SKM-1 (cell line): Measurements from ENCODE around the gene MACROH2A2.
A peak's percentile ranks its signal among the peaks of the same experiment; 100 is the strongest.
"Not testable (repeated sequence)": the region's sequence is repeated elsewhere in the genome, so short reads cannot be mapped to it uniquely, and the experiment has no call there.

Source experiments
- DNase-seq: peaks from one replicate; lab custom pipeline; 2025; ENCODE audit not compliant: unreplicated experiment; lab: John Stamatoyannopoulos, UW

The MACROH2A2 gene

DNA sequence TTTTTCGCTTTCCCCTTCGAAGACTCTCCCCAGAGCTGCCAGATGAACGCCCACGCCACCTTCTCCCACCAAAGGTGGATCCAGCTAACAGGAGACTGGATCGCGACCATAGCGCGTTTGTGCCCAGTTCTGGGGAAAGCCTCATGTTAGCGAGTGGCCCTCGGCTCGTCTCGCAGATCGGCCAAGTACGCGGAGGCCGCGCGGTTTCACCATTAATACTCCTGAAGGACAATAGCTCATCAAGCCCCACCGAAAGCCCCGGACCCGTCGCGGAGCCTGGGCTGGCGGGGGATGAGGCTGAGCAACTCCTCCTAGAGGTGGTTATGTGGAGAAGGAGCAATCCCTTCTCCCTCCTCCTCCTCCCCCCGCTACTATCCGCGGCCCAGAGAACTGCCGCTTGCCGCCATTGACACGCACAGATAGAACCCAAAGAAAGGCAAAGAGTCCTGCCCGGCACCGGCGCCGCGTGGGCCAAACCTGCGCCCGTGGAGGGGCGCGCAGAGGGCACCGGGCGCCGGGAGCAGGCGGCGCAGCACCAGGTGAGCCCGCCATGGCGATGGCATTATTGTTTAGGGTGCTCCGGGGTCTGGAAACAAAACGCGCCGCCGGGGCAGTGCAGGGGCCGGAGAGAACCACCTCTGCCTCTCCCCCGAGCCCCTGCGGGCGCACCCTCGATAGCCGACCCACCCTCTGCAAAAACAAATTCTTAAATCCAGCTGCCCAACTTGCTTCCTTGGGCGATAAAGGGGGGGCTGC lies at the start of gene MACROH2A2:
Gene MACROH2A2, plus strand, starts transcription at position 385 of the 756 bp plus-strand sequence. CDS start 22,813 bp downstream, outside the sequence.
- peak; percentile 29 for DNase-seq

DNA sequence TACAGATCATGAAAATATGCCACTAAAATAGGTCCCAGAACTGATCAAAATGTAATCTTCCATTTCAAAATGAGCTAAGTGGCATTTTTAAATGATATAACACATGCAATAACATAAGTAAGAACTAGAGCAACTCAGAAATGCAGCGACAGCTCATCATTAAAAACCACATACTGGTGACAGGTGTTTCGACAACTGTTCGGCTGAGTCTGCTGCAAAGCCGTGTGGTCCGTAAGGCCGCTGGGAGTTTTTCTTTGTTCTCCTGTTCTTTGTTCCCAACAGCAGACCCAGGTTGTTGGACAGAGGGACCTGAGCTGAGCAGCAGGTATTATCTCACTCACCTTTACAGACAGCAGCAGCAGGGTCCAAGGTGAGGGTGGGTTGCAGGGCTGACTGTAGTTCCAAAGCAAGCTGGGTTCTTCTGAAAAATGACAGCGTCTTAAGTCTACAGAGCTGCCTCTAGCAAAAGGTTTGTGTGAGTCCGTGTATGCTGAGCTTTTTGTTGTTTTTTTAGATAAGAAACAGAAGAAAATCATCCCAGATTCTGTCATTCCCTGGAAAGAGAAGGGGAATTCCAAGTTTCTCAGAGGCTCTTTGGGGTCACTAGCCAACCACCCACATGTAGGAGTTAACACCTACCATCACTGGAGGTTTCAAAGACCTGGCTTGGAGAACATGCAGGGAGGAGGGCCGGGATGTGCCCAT lies 45.4 kb upstream of the MACROH2A2 start:
- no peak for DNase-seq

DNA sequence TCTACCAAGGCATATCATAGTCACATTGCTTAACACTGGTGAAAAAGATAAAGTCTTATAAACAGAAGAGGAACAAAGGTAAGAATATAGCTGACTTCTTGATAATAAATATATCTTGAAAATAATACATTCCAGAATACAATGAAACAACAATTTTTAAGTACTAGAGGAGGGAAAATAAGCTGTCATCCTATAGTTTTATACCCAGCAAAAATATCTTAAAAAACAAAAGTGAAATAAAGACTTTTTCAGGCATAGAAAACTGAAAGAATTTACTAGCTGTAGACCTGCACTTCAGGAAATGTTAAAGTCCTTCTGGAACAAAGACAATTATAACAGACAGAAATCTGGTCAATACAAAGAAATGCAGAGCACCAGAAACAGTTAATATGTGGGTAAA lies 21.4 kb upstream of the MACROH2A2 start:
- no peak for DNase-seq

DNA sequence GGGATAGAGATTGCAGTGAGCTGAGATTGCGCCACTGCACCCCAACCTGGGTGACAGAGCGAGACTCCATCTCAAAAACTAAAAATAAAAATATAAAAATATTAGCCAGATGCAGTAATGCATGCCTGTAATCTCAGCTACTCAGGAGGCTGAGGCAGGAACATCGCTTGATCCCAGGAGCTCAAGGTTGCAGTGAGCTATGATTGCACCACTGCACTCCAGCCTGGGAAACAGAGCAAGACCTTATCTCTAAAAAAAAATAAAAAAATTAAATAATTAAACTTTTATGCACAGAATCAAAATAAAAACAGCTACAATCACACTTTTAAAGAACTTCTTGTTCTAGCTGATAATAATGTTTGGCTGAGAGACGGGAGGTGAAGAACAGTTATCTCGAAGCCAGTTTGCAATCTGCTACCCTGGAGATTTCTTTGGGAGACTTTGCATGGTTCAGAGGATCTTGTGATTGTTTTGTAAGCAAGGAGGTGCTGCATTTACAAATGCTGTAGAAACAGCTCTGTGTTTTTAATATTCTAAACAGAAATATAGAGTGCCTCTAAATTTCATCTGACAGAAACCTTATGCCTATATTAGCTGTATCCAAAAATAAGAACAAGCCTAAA lies 19.9 kb upstream of the MACROH2A2 start:
- DNase-seq: no peak

DNA sequence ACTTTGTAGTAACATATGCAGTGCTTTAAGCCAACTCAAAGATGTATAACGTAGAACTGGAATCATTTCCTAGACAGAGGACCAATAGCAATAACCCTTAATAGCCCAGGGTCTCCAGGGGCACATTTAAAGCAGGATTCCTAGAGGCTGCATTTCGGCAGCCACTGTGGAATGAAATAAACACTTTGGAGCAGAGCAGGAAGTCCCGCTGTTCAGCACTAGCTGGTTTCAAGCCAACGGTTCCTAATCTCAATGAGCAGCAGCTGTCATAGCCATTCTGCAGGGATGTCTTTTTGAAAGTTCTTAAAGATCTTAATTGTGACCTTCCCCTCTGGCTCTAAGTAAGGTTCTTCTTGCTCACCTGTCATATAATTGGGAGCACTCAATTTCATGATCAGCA lies 18.4 kb upstream of the MACROH2A2 start:
- no peak for DNase-seq

DNA sequence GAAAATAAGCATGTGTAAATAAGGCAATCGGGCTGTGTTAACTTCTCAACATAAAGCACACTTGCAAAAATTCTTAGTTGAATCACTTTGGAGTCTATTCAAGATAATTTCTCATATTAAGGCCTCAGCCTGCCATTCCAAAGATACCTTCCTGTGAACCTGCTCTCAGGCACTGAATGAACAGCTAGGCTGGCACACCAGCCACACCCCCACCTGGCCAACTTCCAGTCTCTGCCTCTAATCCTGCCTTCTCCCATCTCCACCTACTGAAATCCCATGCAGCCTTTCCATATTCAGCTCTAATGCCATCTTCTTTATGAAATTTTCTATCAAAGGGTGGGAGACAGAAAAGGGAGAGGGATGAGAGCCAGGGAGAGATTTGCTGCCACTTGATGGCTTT lies 17.1 kb upstream of the MACROH2A2 start:
- DNase-seq: no peak

DNA sequence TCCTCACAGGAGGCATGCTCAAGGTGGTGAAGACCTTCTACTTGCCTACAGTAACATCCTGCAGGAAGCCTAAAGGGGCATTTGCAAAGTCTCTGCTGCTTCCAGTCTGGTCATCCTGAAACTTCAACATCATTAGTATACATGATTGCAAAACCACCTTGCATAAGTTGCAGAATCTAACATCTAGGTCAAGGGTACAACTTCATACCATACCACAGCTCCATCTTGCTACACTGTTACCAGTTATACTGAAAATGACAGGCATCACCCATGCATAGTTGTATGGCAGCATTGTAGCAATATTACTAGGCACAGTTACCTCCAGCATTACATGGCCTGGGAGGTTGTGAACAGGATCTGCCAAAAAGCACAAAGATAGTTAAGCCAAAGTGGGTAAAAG lies 13.7 kb upstream of the MACROH2A2 start:
- DNase-seq: peak; percentile 32

DNA sequence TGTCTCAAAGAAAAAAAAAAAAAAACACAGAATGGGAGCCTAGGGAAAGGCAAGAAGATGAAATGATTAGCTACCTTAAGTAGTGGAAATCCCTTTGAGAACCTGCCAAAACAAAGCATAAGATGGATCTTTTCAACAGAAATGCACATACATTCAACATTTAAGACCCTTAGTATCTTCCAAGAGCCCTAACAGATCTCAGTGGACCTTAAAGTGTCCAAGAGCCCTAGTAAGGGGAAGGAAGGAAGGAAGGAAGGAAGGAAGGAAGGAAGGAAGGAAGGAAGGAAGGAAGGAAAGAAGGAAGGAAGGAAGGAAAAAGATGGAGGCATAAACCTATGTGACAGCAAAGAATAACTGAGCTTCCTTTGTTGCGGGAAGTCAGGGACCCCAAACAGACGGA lies 11.6 kb upstream of the MACROH2A2 start:
- DNase-seq: no peak

DNA sequence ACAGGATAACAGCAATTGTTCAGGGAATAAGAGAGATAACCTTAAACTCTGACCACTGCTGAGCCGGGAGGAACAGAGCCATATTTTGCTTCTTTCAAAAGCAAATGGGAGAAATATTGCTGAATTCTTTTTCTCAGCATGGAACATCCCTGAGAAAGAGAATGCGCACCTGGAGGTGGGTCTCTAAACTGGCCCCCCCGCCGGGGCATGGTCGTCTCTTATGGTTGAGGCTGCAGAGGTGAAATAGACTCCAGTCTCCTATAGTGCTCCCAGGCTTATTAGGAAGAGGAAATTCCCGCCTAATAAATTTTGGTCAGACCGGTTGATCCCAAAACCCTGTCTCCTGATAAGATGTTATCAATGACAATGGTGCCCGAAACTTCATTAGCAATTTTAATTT lies 10.9 kb upstream of the MACROH2A2 start:
- not testable (repeated sequence) for DNase-seq

DNA sequence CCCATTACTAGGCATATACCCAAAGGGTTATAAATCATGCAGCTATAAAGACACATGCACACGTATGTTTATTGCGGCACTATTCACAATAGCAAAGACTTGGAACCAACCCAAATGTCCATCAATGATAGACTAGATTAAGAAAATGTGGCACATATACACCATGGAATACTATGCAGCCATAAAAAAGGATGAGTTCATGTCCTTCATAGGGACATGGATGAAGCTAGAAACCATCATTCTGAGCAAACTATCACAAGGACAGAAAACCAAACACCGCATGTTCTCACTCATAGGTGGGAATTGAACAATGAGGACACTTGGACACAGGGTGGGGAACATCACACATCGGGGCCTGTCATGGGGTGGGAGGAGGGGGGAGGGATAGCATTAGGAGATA lies 5.6 kb upstream of the MACROH2A2 start:
- not testable (repeated sequence) for DNase-seq

DNA sequence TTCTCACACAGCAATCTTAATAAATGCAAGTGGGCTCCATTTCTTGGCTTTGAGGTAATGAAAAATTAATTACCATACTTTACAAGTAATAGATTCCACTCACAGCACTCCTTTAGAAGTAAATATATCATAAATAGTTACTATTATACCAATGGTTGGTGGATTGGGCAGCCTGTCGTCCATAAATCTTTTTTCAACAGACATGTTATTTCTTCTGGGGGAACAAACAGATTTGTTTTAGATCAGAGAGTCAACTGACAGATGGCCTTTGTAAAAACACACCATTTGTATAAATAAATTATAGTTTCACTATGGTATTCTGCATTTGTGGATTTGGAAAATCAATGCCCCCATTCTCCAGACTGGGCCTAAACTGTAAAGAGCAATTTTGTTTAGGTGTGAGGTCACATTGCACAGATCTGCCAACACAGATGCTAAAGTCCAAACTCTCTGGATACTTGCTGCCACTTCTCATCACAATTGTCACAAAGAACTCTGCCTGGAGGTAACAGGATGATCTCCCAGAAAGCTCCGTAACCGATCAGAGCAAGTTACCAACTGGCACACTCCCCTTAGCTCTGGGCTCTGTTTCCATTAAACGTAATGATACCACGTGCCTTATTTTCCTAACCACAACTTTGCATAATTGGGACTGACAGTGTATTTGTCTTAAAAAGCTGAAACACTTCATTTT lies 4.5 kb upstream of the MACROH2A2 start:
- DNase-seq: no peak

DNA sequence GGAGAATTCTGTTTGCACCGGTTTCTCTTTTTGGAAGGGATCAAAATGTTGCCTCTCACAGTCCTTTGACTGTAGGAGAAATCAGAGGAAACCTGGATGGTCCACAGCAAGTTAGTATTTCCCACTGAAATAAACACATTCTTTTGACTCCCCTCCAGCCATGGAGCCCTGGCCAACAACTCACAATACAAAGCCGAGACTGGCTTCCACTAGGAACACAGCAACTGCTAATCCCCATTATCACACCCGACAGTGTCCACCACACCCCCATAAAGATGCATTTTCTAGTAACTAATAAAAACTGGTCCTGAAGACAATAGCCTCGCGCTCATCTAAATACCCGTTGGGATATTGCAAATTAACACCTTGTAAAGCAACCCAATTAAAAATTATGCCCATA lies 798 bp upstream of the MACROH2A2 start:
- DNase-seq: no peak

DNA sequence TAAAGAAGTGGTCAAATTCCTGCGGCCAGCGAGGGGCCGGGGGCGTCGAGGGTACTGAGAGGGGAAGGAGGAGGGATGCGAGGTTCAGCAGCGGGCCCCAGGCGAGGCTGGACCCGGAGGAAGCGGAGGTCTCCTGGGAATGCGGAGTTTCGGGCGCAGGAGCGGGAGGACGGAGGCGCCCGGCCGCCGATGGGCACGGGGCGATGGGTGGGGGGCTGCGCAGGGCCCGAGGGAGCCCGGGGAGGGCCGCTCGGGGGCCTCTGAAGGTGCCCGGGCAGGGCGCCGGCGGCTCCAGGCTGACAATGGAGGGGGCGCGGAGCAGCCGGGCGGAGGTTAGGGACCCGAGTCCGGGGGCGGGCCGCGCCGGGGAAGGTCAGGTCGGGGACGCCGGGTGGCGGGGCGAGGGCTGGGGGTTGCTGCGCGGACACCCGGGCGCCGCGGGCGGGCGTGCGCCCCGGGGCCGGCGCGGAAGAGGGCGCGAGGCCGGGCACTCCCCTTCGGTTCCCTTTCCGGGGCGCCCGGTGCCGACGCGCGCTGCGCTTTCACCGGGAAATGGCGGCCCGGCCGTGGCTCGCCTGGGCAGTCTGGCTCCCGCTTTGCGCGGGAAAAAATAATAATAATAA lies 683 bp downstream of the MACROH2A2 start:
- DNase-seq: no peak

DNA sequence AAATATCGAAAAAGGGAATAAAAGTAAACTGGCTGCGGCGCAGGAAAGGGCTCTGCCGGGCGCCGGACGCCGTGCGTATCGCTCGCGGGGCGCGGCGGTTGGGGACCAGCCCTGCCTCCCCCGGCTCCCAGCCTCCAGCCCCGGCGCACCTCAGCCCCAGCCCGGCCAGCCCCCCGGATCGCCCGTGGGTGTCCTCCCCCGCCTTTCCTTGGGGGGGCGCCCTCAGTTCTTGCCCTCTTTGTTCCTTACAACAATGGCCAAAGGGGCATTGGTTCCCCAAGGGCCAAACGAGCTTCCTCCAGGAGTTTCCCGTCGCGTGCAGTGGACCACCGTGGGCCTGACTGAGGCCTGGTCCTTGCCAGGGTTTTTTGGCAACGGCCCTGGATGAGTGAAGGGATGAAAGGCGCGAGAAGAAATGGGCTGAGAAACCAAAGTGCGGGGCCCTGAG lies 1.2 kb downstream of the MACROH2A2 start:
- DNase-seq: no peak

DNA sequence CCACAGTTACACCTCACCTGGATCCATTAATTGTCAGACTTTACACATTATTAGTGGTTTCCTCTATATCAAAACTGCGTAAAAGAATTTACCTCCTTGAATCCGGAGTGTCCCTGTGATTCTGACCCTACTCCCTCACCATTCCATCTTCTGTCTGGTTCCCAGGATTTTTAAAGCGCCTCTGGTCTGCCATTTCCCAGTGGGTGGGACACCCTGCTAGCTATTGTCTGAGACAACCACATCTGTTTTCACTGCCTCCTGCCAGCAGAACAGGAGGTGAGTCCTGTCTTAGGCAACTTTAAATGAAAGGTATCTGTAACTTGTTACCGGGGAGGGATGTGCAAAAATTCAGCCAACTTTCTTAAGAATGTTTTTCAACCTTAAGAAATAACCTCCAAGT lies 2.3 kb downstream of the MACROH2A2 start:
- no peak for DNase-seq

DNA sequence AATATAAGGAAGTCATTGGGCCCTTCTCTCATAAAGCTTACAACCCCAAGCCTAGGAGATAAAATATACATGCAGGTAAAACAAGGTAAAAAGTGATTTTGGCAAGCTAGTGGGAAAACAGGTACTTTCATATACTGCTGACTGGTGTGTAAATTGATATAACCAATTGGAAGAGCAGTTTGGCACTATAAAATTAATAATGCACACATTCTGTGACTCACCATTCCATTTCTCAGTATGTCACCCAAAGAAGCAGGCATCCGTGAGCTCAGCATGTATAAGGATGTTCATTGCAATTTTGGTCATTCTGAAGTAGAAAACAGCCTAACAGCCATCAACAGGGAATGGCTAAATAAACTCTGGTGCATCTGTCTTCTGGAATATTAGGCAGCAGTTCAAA lies 2.9 kb downstream of the MACROH2A2 start:
- no peak for DNase-seq

DNA sequence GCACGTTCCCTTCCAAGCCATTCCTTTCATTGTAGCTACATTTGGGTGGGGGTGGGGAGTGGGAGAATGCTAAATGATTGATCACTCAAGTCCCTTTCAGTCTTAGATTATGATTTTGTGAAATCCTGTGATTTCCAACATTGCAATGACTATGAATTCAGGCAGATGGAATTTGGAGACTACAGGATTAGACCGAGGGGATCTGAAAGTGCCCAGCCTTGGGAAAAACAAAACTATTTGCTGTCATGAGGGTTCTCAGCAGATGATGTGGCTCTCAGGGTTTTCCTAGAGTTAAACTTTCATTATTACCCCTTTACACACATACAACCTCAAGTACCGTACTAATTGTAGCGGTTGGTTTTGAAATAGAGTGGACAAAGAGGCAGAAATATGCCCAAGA lies 4.7 kb downstream of the MACROH2A2 start:
- DNase-seq: no peak

DNA sequence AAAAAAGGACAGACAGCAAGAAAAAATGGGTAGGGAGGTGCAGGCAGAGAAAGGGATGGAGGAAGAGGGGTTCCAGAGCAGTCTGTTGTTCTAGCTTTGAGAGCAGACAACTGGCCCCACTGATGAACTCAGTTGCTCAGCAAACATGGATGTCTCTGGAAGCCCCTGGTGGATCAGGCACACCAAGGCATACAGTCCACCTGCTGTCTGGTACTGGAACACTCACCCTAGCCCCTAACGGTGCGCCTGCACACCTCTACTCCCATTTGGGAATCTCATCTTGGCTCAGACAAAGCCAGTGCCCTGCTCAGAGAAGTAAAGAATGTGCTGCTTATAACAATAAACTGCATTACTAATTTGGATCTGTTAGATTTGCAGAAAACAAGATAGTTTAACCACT lies 7.7 kb downstream of the MACROH2A2 start:
- DNase-seq: no peak

DNA sequence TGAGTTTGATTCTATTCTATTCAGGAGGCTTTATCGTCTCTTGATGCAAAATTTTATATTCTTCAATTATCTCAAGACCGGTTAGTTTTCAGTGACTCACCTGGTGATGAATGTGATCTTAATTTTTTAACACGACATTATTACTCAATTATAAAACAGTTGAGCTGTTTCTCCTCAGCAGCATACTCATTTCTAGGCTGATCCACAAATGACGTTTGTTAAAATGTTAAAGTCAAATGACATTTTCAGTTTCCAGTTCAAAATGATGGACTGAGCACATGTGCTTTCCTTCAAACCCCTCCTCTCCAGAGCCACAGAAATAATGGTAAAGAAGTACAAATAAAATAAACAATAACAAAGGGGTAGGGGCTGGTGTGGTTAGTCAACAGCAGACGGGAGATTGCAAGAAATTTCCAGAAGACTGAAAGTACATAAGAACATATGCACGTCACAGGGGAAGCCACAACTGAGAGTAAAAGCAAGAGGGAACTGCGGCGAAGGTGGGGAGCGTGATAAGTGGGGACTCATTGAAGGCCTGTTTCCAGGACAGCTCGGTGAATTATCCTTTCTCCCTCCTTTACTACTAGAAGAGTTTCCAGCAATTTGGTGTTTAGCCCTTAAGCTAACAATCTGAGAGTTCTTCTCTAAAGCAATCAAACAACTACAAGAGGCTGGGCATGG lies 10.9 kb downstream of the MACROH2A2 start:
- no peak for DNase-seq

DNA sequence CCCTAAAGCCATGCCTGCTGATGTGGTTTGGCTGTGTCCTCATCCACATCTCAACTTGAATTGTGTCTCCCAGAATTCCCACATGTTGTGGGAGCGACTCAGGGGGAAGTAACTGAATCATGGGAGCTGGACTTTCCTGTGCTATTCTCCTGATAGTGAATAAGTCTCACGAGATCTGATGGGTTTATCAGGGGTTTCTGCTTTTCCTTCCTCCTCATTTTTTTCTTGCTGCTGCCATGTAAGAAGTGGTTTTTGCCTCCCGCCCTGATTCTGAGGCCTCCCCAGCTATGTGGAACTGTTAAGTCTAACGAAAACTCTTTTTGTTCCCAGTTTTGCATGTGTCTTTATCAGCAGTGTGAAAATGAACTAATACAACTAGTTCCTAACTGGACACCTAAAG lies 11.8 kb downstream of the MACROH2A2 start:
- no peak for DNase-seq
